SIG-M5 treated with dmso at 0.1 percent for 504 hours (cell line): Measurements from ENCODE around the gene EZH2.

Source experiments
- DNase-seq: peaks from one replicate; lab custom pipeline; 2025; ENCODE audit not compliant: unreplicated experiment; lab: John Stamatoyannopoulos, UW

The EZH2 gene

GRCh38 chr7:148809856-148810255, 74.2 kb downstream of the EZH2 start:
- DNase-seq = no peak

GRCh38 chr7:148807436-148807835, 76.7 kb downstream of the EZH2 start:
- DNase-seq = no peak

DNA sequence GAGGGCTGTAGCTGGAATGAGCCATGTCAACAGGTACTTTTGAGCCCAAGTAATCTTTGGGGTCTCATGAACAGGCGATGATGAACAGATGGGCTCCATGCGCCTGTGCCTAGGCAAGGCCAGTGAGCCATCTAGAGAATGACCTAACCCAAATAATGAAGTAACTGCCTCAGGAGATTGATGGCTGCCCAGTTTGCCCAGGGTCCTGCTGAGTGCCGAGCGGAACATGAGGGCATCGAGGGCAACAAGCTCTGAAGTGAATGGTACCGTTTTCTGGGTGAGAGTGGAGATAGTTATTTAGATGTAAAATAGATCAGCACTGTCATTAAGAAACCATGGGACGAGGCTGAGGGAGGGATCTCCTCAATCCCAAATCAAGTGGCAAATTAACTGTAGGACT, 77.9 kb downstream of the EZH2 start:
- DNase-seq = no peak

- DNase-seq = no peak
Observed at GRCh38 chr7:148804343-148805235, 79.5 kb downstream of the EZH2 start.

- DNase-seq = no peak
Observed at GRCh38 chr7:148803094-148803493, 81.0 kb downstream of the EZH2 start.

DNA sequence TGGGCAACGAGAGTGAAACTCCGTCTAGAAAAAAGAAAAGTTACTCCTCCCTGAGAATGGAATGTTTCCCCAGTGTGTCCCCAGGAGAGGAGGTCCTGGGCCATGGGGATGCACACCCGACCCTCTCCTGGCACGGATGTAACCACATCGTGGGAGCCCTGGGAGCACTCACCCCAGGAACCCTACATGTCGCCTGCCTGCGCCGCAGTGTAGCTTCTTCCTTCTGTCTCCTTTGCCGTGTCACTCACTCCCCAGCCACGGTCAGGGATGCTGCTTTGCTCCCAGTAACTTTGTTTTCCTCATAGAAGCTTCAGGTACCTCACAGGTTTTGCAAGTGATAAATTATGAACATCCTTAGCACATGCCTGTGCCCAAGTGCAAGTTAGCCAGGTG, 82.0 kb downstream of the EZH2 start:
- DNase-seq = no peak

DNA sequence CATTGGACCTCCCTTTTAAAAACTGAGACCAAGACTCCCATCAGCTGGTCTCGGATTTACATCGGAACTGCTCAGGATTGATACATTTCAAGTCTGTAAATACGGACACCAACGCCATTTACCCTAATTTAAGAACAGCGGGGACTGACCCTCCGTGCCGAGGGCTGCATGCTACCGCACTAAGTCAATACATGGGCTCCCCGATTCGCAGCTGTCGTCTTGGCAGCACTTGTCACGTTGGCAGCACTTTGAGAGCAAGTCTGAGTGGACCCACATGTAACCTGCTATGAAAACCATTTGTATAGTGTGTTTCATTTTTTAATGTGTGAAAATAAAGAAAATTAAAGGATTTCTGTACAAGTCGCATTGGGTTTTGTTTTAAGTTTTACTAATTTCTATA, 83.4 kb downstream of the EZH2 start:
- DNase-seq = no peak

DNA sequence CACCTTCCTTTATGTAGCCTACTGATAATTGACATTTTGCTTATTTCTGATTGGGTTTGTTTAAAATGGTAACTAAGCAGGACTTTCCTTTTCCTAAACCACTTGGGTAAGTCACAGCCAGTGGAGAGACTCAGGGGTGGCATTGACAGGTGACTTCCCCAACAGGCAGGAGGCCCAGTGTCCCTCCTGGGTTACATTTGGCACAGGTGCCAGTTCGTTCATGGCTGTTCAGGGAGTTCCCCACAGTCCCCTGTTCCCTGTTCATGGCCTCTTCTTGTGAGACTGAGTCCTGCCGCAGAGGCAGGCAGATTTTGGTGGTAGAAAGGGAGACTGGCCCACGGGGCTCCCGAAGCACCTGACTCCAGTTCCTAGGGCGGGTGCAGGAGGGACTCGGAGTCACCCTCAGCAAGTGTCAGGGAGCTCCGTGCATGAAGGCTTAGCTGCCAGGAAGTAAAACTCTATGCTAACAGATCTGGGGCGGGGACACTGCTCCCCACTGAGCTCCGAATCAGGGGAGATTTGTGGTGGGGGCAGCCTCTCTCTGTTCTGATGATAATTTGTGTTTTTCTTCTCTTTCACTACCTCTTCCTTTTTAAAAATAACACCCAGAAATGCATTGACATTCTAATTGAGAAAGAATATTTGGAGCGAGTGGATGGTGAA, 84.1 kb downstream of the EZH2 start:
- no peak for DNase-seq

GRCh38 chr7:148796841-148797240, 87.2 kb downstream of the EZH2 start:
- DNase-seq = no peak

DNA sequence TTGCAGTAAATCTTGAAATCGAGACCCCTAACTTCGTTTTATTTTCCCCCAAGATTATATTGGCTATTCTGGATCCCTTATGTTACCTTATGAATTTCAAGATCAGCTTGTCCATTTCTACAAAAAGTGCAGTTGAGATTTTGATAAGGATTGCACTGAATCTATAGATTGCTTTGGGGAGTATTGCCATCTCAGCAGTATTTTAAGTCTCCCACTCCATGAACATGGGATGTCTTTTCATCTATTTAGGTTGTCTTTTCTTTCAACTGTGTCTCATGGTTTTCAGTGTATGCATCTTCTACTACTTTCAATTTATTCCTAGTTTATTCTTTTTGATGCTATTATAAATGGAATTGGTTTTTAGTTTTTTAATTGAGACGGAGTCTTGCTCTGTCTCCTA, 89.6 kb downstream of the EZH2 start:
- no peak for DNase-seq

DNA sequence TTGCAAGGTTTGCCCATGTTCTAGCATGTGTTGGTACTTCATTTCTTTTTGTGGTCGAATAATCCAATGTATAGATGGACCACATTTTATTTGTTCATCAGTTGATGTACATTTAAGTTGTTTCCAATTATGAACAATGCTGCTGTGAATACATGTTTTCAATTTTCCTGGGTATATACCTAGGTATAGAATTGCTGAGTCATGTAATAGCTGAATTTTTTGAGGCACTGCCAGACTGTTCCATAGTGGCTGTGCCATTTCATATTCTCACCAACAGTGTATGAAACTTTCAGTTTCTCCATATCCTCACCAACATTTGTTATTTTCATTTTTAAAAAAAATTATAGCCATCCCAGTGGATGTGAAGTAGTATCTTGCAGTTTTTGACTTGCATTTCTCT, 90.5 kb downstream of the EZH2 start:
- no peak for DNase-seq

GRCh38 chr7:148791546-148791945, 92.5 kb downstream of the EZH2 start:
- no peak for DNase-seq

DNA sequence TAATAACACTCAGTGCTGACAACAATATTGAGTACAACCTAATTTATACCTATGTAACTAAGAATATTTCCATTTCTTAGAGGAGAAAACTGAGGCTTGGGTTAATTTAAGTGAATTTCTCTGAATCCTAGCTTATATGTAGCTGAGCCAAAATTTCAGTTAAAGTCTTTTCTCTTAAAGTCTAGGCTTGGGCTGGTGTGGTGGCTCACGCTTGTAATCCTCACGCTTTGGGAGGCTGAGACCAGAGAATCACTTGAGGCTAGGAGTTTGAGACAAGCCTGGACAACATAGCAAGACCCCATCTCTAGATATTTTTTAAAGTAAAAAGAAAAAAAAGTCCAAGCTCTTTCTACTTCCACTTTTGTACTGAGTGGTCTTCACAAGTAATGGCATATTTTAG, 93.2 kb downstream of the EZH2 start:
- DNase-seq = no peak

- DNase-seq = no peak
Observed at GRCh38 chr7:148790131-148790726, 93.9 kb downstream of the EZH2 start.

GRCh38 chr7:148789220-148789619, 94.9 kb downstream of the EZH2 start:
- no peak for DNase-seq

- DNase-seq = no peak
Observed at GRCh38 chr7:148787571-148788295, 96.4 kb downstream of the EZH2 start.

GRCh38 chr7:148783801-148784527, 100.1 kb downstream of the EZH2 start:
- no peak for DNase-seq

GRCh38 chr7:148782757-148783456, 101.2 kb downstream of the EZH2 start:
- DNase-seq = no peak

- no peak for DNase-seq
Observed at GRCh38 chr7:148774471-148774870, 109.6 kb downstream of the EZH2 start.

DNA sequence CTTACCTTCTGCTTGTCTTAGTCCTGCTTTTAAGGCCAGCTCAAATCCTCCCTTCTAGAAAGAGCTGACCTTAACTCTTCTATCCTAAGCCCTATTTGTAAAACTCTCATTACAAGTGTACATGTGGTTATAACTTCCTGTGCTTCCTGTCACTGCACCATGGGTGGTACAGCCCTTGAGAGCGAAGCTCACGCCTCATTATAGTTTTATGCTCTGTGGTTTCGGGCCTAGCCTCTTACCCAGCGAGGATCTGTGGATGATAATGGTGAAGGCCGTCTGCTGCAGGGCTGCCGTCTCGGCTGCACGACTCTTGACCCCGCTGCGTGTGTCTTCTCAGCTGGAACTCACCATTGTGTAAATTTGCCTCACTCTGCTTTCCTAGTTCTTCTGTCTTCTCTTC, 110.8 kb downstream of the EZH2 start:
- DNase-seq = no peak
